Lower leg skin (tissue), 3 donors: ENCODE data around the gene DNAH1.

Experiments
- CTCF ChIP-seq, 3 donors: fragments of 450-650 bp; IDR thresholded peaks; one replicate each; pipeline ENCODE4 v1.5.1; 2016; ENCODE audit warnings: antibody characterized with exemption in 3 of 3, mild to moderate bottlenecking in 3 of 3, moderate library complexity in 2 of 3
- POLR2A ChIP-seq, 2 donors: fragments of 450-650 bp; IDR thresholded peaks; one replicate each; pipeline ENCODE4 v1.6.1; 2016 to 2017; ENCODE audit warnings: antibody characterized with exemption in 2 of 2, mild to moderate bottlenecking in 1 of 2, moderate library complexity in 1 of 2

GRCh38 chr3:52372822-52373504 lies 56.8 kb downstream of the DNAH1 start:
- TF ChIP-seq CTCF (IDR thresholded peaks at IDR 0.05) = no peak
- no peak for TF ChIP-seq POLR2A (IDR thresholded peaks at IDR 0.05)
